HepG2 (cell line): ENCODE measurements around the gene HINT2. TPM values are rescaled to one million over a fixed set of nuclear protein-coding genes. Genes with fewer than 3 reads are reported as not detected.
A peak's percentile ranks its signal among the peaks of the same experiment; 100 is the strongest.

Source experiments
- HBP1 ChIP-seq: IDR thresholded peaks from 2 replicates; pipeline ENCODE4 v1.6.1; 2016; ENCODE audit warnings: low read depth, control low read depth
- HDAC2 ChIP-seq: sonication (generic); formaldehyde crosslinking; IDR thresholded peaks from 2 replicates; pipeline ENCODE4 v1.4.0; 2020; ENCODE audit warnings: missing genetic modification reagents
- RBM39 ChIP-seq: fragments of 200-400 bp; formaldehyde crosslinking; IDR thresholded peaks from one replicate; pipeline ENCODE4 v1.6.1; 2018; ENCODE audit warnings: antibody characterized with exemption, mild to moderate bottlenecking, low read depth, low read length; ENCODE audit not compliant: poor library complexity, severe bottlenecking
- TEAD3 ChIP-seq: optimal IDR thresholded peaks from 2 replicates; pipeline ENCODE3; 2016; ENCODE audit warnings: borderline replicate concordance
- ZBTB4 ChIP-seq: sonication (generic); formaldehyde crosslinking; IDR thresholded peaks from 2 replicates; pipeline ENCODE4 v1.4.0; 2020; ENCODE audit warnings: missing genetic modification reagents, mild to moderate bottlenecking, borderline replicate concordance
- ZHX2 ChIP-seq, 2 experiments: sonication (generic) in 1 of 2; formaldehyde crosslinking in 1 of 2; IDR thresholded peaks; 2 replicates each; pipeline versions ENCODE4 v1.6.1 to v1.9.0; 2014 to 2022; ENCODE audit warnings: antibody characterized with exemption in 1 of 2, borderline replicate concordance in 1 of 2, inconsistent platforms in 1 of 2, low read depth in 1 of 2, missing genetic modification reagents in 1 of 2
- polyA plus RNA-seq, 8 experiments: library from polyadenylated mRNA; depleted of rRNA in 3 of 8; stranded (reverse) in 7 of 8; unstranded in 1 of 8; fragments of >200 nt; fragmentation: Illumina TruSeq in 4 of 8; extraction: Trizol in 4 of 8; gene quantifications; 2 replicates each; pipeline versions ENCODE4 v1.2.1 to v1.2.3, GENCODE V29; 2011 to 2016; ENCODE audit warnings: low read depth in 4 of 8, missing spikeins in 1 of 8, mixed read lengths in 1 of 8; ENCODE audit not compliant: insufficient read depth in 1 of 8
- total RNA-seq, 5 experiments: library from RNA; depleted of rRNA; stranded (reverse); fragments of >200 nt; fragmentation: Illumina TruSeq; extraction: Trizol; gene quantifications; 2 replicates each; pipeline ENCODE4 v1.2.3, GENCODE V29; 2016; ENCODE audit warnings: low read depth in 1 of 5

The HINT2 gene
- total and polyA plus RNA-seq, 2 of the 13 experiments (the other 11 are each of a cell fraction or from before 2014, with no cell fraction given): 37.9 to 56.2 TPM

- no peak for TF ChIP-seq ZHX2 (IDR thresholded peaks at IDR 0.05; ENCODE audit: low read depth)
- no peak for TF ChIP-seq ZHX2 (CRISPR knock-in tag; IDR thresholded peaks at IDR 0.05; ENCODE audit: borderline replicate concordance)
- no peak for TF ChIP-seq HDAC2
- TF ChIP-seq ZBTB4: no peak
- TF ChIP-seq TEAD3: peak; percentile 96
- no peak for TF ChIP-seq RBM39
- no peak for TF ChIP-seq HBP1 (CRISPR knock-in tag)
Measured at GRCh38 chr9:35801328-35802128, 13.3 kb downstream of the HINT2 start (continued).
